ENCODE measurements around the gene ACD.

ACD gene

GRCh38 chr16:67675579-67675935 is 15.5 kb upstream of the ACD start:
- no peak for DNase-seq

- DNase-seq = no peak
Measured at GRCh38 chr16:67674851-67675578, 15.0 kb upstream of the ACD start.

- DNase-seq = no peak
Measured at GRCh38 chr16:67673712-67674580, 13.9 kb upstream of the ACD start.

- DNase-seq = peak; percentile 9
Measured at GRCh38 chr16:67672739-67673662, 12.9 kb upstream of the ACD start.

- no peak for DNase-seq
Measured at GRCh38 chr16:67672306-67672705, 12.2 kb upstream of the ACD start.

GRCh38 chr16:67669499-67670101 is 9.5 kb upstream of the ACD start:
- DNase-seq = no peak

- no peak for DNase-seq
Measured at GRCh38 chr16:67668495-67669157, 8.6 kb upstream of the ACD start.

- peak; percentile 88 for DNase-seq
Measured at GRCh38 chr16:67667817-67668494, 7.9 kb upstream of the ACD start.

GRCh38 chr16:67667453-67667816 is 7.4 kb upstream of the ACD start:
- no peak for DNase-seq

GRCh38 chr16:67666559-67667452 is 6.7 kb upstream of the ACD start, which contains the start of the genes C16orf86 and ENKD1:
TSS of gene C16orf86 (plus strand) at chr16:67666814. CDS start at chr16:67666971, 157 bp downstream.
TSS of gene ENKD1 (minus strand) at chr16:67666750. CDS start at chr16:67666442, 308 bp downstream.
- peak; percentile 48 for DNase-seq

- no peak for DNase-seq
Measured at GRCh38 chr16:67666032-67666551, 6.0 kb upstream of the ACD start.

GRCh38 chr16:67665598-67665997 is 5.5 kb upstream of the ACD start:
- DNase-seq = no peak

GRCh38 chr16:67664871-67665270 is 4.8 kb upstream of the ACD start:
- DNase-seq = no peak

GRCh38 chr16:67664258-67664657 is 4.2 kb upstream of the ACD start:
- no peak for DNase-seq

GRCh38 chr16:67663877-67664222 is 3.8 kb upstream of the ACD start:
- DNase-seq = no peak

- no peak for DNase-seq
Measured at GRCh38 chr16:67663151-67663876, 3.3 kb upstream of the ACD start.

GRCh38 chr16:67662653-67663010 is 2.6 kb upstream of the ACD start:
- DNase-seq = no peak

- no peak for DNase-seq
Measured at GRCh38 chr16:67661886-67662652, 2.0 kb upstream of the ACD start.

Data from NCI-H1694 (cell line).